Uterus (tissue), 4 donors: ENCODE measurements around the gene LARGE2. TPM values are rescaled to one million over a fixed set of nuclear protein-coding genes. Genes with fewer than 3 reads are reported as not detected.

Experiments
- DNase-seq, 2 donors: peaks; one replicate each; pipeline ENCODE4 v3.0.0-alpha.2; 2019 to 2020
- H3K27ac ChIP-seq, 2 donors: fragments of 200-600 bp; sonication (generic); 1 replicate in 1 of 2; 2 replicates in 1 of 2; pipeline ENCODE4 v1.5.1; 2016 to 2018
- H3K27me3 ChIP-seq, 2 donors: fragments of 200-600 bp; sonication (generic); one replicate each; pipeline ENCODE4 v1.5.1; 2018 to 2019; ENCODE audit warnings: control low read depth in 1 of 2
- H3K36me3 ChIP-seq, 2 donors: fragments of 200-600 bp; sonication (generic); one replicate each; pipeline ENCODE4 v1.5.1; 2019; ENCODE audit warnings: control low read depth in 1 of 2
- H3K4me1 ChIP-seq, 2 donors: fragments of 200-600 bp; sonication (generic); one replicate each; pipeline ENCODE4 v1.5.1; 2018 to 2019; ENCODE audit warnings: control low read depth in 1 of 2
- H3K4me3 ChIP-seq, 2 donors: fragments of 200-600 bp; sonication (generic); 1 replicate in 1 of 2; 2 replicates in 1 of 2; pipeline ENCODE4 v1.5.1; 2018 to 2019; ENCODE audit warnings: mild to moderate bottlenecking in 1 of 2
- H3K9me3 ChIP-seq, 2 donors: fragments of 200-600 bp; sonication (generic); one replicate each; pipeline ENCODE4 v1.5.1; 2019; ENCODE audit warnings: control low read depth in 1 of 2
- CTCF ChIP-seq, 4 experiments: fragments of 200-600 bp in 2 of 4; fragments of 450-650 bp in 2 of 4; sonication (generic) in 2 of 4; IDR thresholded peaks; one replicate each; pipeline ENCODE4 v1.5.1; 2016 to 2019; ENCODE audit warnings: antibody characterized with exemption in 4 of 4, mild to moderate bottlenecking in 2 of 4, moderate library complexity in 1 of 4
- POLR2A ChIP-seq, 2 donors: fragments of 450-650 bp; IDR thresholded peaks; one replicate each; pipeline ENCODE4 v1.6.1; 2016; ENCODE audit warnings: antibody characterized with exemption in 2 of 2, mild to moderate bottlenecking in 1 of 2, moderate library complexity in 1 of 2
- intact Hi-C: fragments of 100-400 bp; cut with DNase I; formaldehyde crosslinking; loops from one replicate; pipeline ENCODE4 v1.15.1; 2023; ENCODE audit warnings: low total_unique reads
- total RNA-seq, 4 donors: library from RNA; depleted of rRNA in 3 of 4; stranded (reverse); fragments of >200 nt in 3 of 4; gene quantifications; one replicate each; pipeline versions ENCODE4 v1.1.0 to v1.2.4, GENCODE V29; 2014 to 2023
- donor health status: DM: yes; HTN: yes; CAD: no.

The LARGE2 gene
- total RNA-seq, 4 donors from 2014 or later, result 0.64 to 4.4 (median 2.4) TPM; not detected in 1

DNA sequence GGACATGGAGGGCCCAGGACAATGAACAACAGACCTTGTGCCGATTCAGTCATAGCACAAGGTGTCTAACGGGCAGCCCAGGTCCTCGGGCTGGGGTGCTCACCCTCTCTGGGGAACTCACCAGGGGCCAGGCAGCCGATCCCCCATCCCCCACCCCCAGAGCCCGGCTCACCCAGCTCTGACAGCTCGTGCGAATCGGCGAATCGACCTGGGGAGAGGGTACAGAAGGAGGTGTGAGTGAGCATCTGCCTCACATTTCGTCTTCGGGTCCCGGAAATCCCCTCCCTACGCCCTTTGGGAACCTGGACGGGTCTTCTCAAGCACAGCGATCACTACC lies 5.2 kb upstream of the LARGE2 start:
- peak overlapping the region; percentile 88 to 99 for H3K4me3 ChIP-seq
- intact Hi-C loops, result loop anchor here (5.0 kb wide), 1 partner anchor 70 kb away; the partner anchor contains the start of gene CRY2
- peaks cover 7 to 9% of the 10 kb centered on the region in 2 donors for H3K4me1 ChIP-seq
- no peaks in the 10 kb centered on the region for H3K36me3 ChIP-seq
- H3K27me3 ChIP-seq, result peaks cover 0 to 4% of the 10 kb centered on the region in 2 donors
- no peaks in the 10 kb centered on the region for H3K9me3 ChIP-seq
- H3K27ac ChIP-seq, result peak overlapping the region; percentile 85 to 86
- DNase-seq, result no peak
- TF ChIP-seq POLR2A (IDR thresholded peaks at IDR 0.05) (no peak), CTCF (IDR thresholded peaks at IDR 0.05) (no peak)

GRCh38 chr11:45917623-45918330 lies 4.7 kb upstream of the LARGE2 start, which contains the start of gene PEX16:
Gene PEX16 (minus strand): TSS chr11:45917877. CDS start chr11:45917811, 66 bp downstream.
- peaks cover 0 to 9% of the 10 kb centered on the region in 2 donors for H3K27me3 ChIP-seq
- no peaks in the 10 kb centered on the region for H3K9me3 ChIP-seq
- H3K27ac ChIP-seq, result peak within 1 kb of the TSS; percentile 85 to 86
- DNase-seq, result peak; percentile 98
- H3K36me3 ChIP-seq, result no peaks in the 10 kb centered on the region
- H3K4me3 ChIP-seq, result peak within 1 kb of the TSS; percentile 88 to 99
- intact Hi-C loops, result loop anchor here (5.0 kb wide), 1 partner anchor 70 kb away; the partner anchor contains the start of gene CRY2
- TF ChIP-seq CTCF (IDR thresholded peaks at IDR 0.05) (no peak), POLR2A (IDR thresholded peaks at IDR 0.05) (peak; percentile 70 to 89)
- peaks cover 7 to 14% of the 10 kb centered on the region in 2 donors for H3K4me1 ChIP-seq

DNA sequence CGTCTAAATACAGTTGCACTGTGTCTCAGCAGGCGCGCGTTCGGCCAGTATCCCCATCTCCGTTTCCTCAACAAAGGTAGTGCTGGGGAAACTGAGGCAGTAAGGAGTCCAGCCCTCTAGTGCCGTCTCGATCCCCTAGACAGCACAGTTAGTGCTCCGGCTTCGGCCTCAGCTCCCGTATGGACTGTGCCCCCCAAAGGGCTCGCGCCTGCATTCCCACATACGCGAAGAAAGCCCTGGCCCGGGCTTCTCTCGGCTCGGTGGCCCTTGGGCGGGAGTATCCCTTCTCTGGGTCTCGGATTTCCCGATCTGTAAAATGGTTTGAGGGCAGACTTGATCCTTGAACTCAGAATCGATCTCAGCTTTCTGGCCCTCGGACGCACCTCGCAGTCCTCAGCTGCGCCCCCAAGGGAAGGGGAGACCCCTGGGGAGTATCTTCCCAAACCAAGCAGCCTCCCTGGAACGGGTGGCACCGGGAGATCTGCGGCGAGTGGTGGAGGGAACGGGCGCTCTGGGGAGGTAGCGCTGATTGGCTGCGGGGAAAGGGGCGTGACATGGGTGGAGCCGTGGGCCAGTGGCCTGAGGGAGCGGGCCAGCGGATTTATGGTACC lies 4.0 kb upstream of the LARGE2 start:
- intact Hi-C loops, result loop anchor here (5.0 kb wide), 1 partner anchor 71 kb away; the partner anchor contains the start of gene CRY2
- Histone ChIP-seq H3K27me3 (peaks cover 0 to 12% of the 10 kb centered on the region in 2 donors), H3K36me3 (no peaks in the 10 kb centered on the region), H3K4me3 (peak overlapping the region; percentile 88 to 99), H3K9me3 (no peaks in the 10 kb centered on the region), H3K4me1 (peaks cover 7 to 20% of the 10 kb centered on the region in 2 donors), H3K27ac (peak overlapping the region; percentile 85 to 86)
- peak; percentile 86 to 88 for DNase-seq
- TF ChIP-seq POLR2A (IDR thresholded peaks at IDR 0.05) (peak; percentile 55 to 76), CTCF (IDR thresholded peaks at IDR 0.05) (no peak)

GRCh38 chr11:45918962-45919675 lies 3.3 kb upstream of the LARGE2 start:
- Histone ChIP-seq H3K4me3 (peak overlapping the region in 1 of 2 donors; percentile 88), H3K9me3 (no peaks in the 10 kb centered on the region), H3K4me1 (peaks cover 7 to 20% of the 10 kb centered on the region in 2 donors), H3K27ac (peak overlapping the region; percentile 85 to 86), H3K36me3 (no peaks in the 10 kb centered on the region), H3K27me3 (peaks cover 0 to 12% of the 10 kb centered on the region in 2 donors)
- no peak for DNase-seq
- intact Hi-C loops, result loop anchor here (5.0 kb wide), 1 partner anchor 72 kb away; the partner anchor contains the start of gene CRY2
- no peak for TF ChIP-seq POLR2A (IDR thresholded peaks at IDR 0.05)
- TF ChIP-seq CTCF (IDR thresholded peaks at IDR 0.05), result no peak
